Measurements from ENCODE around the gene FASN. TPM values are rescaled to one million over a fixed set of nuclear protein-coding genes. Genes with fewer than 3 reads are reported as not detected.

FASN gene
- total RNA-seq, 2 experiments from 2014 or later, result 111 to 364 TPM

GRCh38 chr17:82084373-82085030 lies 13.5 kb downstream of the FASN start:
- Histone ChIP-seq H3K4me1 (ENCODE audit: insufficient read depth, low read length, poor library complexity, severe bottlenecking) (no peaks in the 10 kb centered on the region), H3K4me2 (ENCODE audit: low read length) (no peak overlapping the region), H3K36me3 (ENCODE audit: insufficient read depth, low read length) (peaks cover 100% of the 10 kb centered on the region), H3K4me3 (ENCODE audit: low read depth, low read length, poor library complexity, severe bottlenecking) (no peak overlapping the region), H2AFZ (ENCODE audit: low read length) (no peak overlapping the region), H4K20me1 (ENCODE audit: insufficient read depth, low read length) (no peaks in the 10 kb centered on the region), H3K79me2 (ENCODE audit: insufficient read depth, low read depth, low read length) (no peaks in the 10 kb centered on the region), H3K9me2 (ENCODE audit: insufficient read depth, low read length) (no peaks in the 10 kb centered on the region), H3K9me3 (ENCODE audit: low read length) (no peaks in the 10 kb centered on the region), H3K27ac (ENCODE audit: low read depth, low read length, poor library complexity, severe bottlenecking) (no peak overlapping the region)
- DNase-seq (ENCODE audit: low spot score), result no peak
- CTCF ChIA-PET (ENCODE audit: unreplicated experiment), result no interaction called here
- no TSS peak for BruUV-seq (replicated peaks)
- TF ChIP-seq EZH2phosphoT487 (IDR thresholded peaks at IDR 0.05; ENCODE audit: borderline replicate concordance, low read depth, low read length) (no peak), CTCF (conservative IDR thresholded peaks at IDR 0.05; ENCODE audit: low read length) (no peak)
- POLR2A ChIA-PET, result no interaction called here
- intact Hi-C loops (cut with micrococcal nuclease; ENCODE audit: unreplicated experiment), result no loop called here

- Histone ChIP-seq H3K4me1 (ENCODE audit: insufficient read depth, low read length, poor library complexity, severe bottlenecking) (no peaks in the 10 kb centered on the region), H3K4me3 (ENCODE audit: low read depth, low read length, poor library complexity, severe bottlenecking) (no peak overlapping the region), H3K79me2 (ENCODE audit: insufficient read depth, low read depth, low read length) (no peaks in the 10 kb centered on the region), H3K4me2 (ENCODE audit: low read length) (no peak overlapping the region), H3K9me3 (ENCODE audit: low read length) (no peaks in the 10 kb centered on the region), H4K20me1 (ENCODE audit: insufficient read depth, low read length) (no peaks in the 10 kb centered on the region), H3K9me2 (ENCODE audit: insufficient read depth, low read length) (no peaks in the 10 kb centered on the region), H3K27ac (ENCODE audit: low read depth, low read length, poor library complexity, severe bottlenecking) (no peak overlapping the region), H3K36me3 (ENCODE audit: insufficient read depth, low read length) (peaks cover 98% of the 10 kb centered on the region), H2AFZ (ENCODE audit: low read length) (no peak overlapping the region)
- BruUV-seq (replicated peaks), result no TSS peak
- ChIA-PET CTCF (ENCODE audit: unreplicated experiment) (no interaction called here), POLR2A (no interaction called here)
- intact Hi-C loops (cut with micrococcal nuclease; ENCODE audit: unreplicated experiment), result no loop called here
- no peak for TF ChIP-seq EZH2phosphoT487 (IDR thresholded peaks at IDR 0.05; ENCODE audit: borderline replicate concordance, low read depth, low read length)
- TF ChIP-seq CTCF (conservative IDR thresholded peaks at IDR 0.05; ENCODE audit: low read length), result no peak
- no peak for DNase-seq (ENCODE audit: low spot score)
Observed at GRCh38 chr17:82083533-82084359, 14.3 kb downstream of the FASN start.

GRCh38 chr17:82083009-82083408 lies 15.0 kb downstream of the FASN start:
- Histone ChIP-seq H3K79me2 (ENCODE audit: insufficient read depth, low read depth, low read length) (no peaks in the 10 kb centered on the region), H3K4me3 (ENCODE audit: low read depth, low read length, poor library complexity, severe bottlenecking) (no peak overlapping the region), H3K4me2 (ENCODE audit: low read length) (no peak overlapping the region), H3K4me1 (ENCODE audit: insufficient read depth, low read length, poor library complexity, severe bottlenecking) (no peaks in the 10 kb centered on the region), H3K9me2 (ENCODE audit: insufficient read depth, low read length) (no peaks in the 10 kb centered on the region), H3K9me3 (ENCODE audit: low read length) (no peaks in the 10 kb centered on the region), H3K36me3 (ENCODE audit: insufficient read depth, low read length) (peaks cover 98% of the 10 kb centered on the region), H3K27ac (ENCODE audit: low read depth, low read length, poor library complexity, severe bottlenecking) (no peak overlapping the region), H2AFZ (ENCODE audit: low read length) (no peak overlapping the region), H4K20me1 (ENCODE audit: insufficient read depth, low read length) (no peaks in the 10 kb centered on the region)
- TF ChIP-seq CTCF (conservative IDR thresholded peaks at IDR 0.05; ENCODE audit: low read length) (no peak), EZH2phosphoT487 (IDR thresholded peaks at IDR 0.05; ENCODE audit: borderline replicate concordance, low read depth, low read length) (no peak)
- intact Hi-C loops (cut with micrococcal nuclease; ENCODE audit: unreplicated experiment), result no loop called here
- ChIA-PET CTCF (ENCODE audit: unreplicated experiment) (no interaction called here), POLR2A (no interaction called here)
- DNase-seq (ENCODE audit: low spot score), result no peak
- no TSS peak for BruUV-seq (replicated peaks)
